ENCODE data around the gene LAMA4.

- TF ChIP-seq CTCF (IDR thresholded peaks at IDR 0.05) (no peak), ZFX (IDR thresholded peaks at IDR 0.05; ENCODE audit: borderline replicate concordance) (no peak)
Observed at GRCh38 chr6:112114577-112115223, 139.7 kb downstream of the LAMA4 start.
